Activated naive CD4-positive, alpha-beta T cell treated with Interleukin-2 at 50 U/mL for 16 hours (primary cell): Measurements from ENCODE around the gene CFAP53.
"Not testable (repeated sequence)": the region's sequence is repeated elsewhere in the genome, so short reads cannot be mapped to it uniquely, and the experiment has no call there.

Experiments
- DNase-seq: peaks from one replicate; pipeline ENCODE4 v3.0.0-alpha.2; 2020

The CFAP53 gene, protein sequence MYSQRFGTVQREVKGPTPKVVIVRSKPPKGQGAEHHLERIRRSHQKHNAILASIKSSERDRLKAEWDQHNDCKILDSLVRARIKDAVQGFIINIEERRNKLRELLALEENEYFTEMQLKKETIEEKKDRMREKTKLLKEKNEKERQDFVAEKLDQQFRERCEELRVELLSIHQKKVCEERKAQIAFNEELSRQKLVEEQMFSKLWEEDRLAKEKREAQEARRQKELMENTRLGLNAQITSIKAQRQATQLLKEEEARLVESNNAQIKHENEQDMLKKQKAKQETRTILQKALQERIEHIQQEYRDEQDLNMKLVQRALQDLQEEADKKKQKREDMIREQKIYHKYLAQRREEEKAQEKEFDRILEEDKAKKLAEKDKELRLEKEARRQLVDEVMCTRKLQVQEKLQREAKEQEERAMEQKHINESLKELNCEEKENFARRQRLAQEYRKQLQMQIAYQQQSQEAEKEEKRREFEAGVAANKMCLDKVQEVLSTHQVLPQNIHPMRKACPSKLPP

GRCh38 chr18:50266248-50266704, at the start of gene CFAP53:
CFAP53 (minus strand) TSS chr18:50266495; CDS start chr18:50266404, 91 bp downstream.
- peak; percentile 86 for DNase-seq

GRCh38 chr18:50315100-50315871, 49.0 kb upstream of the CFAP53 start:
- no peak for DNase-seq

- DNase-seq: no peak
Measured at GRCh38 chr18:50313873-50314460, 47.7 kb upstream of the CFAP53 start.

- no peak for DNase-seq
Measured at GRCh38 chr18:50313031-50313607, 46.8 kb upstream of the CFAP53 start.

DNA sequence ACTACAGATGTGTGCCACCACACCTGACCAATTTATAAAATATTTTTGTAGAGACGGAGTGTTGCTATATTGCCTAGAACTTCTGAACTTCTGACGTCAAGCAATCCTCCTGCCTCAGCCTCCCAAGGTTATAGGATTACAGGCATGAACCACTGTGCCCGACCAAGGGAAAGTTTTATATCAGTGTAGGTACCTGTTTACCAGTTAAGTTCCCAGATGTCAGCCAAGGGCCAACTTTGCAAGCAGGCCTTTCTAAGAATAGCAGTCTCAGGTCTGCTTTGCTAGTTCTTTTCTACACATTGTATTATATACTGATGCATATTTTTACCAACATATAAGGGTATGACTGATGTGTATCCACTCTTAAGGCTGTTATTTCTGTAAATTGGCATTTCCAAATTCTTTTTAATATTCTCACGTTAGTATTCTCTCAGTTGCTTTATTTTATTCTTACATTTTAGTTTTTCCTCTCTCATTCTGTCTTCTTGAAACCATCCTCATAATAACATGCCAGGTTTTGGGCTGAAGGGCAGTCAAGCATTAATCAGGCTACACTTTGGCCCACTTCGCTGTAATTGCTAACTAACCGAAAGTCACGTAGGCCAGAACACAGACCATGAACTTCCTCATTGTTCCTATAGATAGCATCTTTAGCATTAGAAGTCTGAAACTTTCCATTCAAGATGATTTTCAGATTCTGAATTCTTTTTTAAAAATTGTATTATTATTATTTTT, 46.2 kb upstream of the CFAP53 start:
- no peak for DNase-seq

DNA sequence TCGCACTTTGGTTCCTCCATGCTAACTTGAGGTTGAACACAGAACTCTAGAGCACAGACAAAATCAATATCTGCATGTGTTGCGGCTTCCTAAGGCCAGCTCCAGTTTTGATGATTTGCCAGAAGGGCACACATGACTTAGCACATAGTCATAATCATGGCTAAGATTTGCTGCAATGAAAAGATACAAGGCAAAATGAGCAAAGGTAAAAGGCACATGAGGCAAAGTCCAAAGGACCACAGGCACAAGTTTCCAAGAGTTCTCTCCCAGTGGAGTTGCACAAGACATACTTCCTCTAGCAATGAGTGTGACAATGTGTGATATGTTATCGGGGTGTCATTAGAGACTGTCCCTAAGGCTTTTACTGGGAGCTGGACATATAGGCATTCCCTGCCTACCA, 45.4 kb upstream of the CFAP53 start:
- DNase-seq: no peak

DNA sequence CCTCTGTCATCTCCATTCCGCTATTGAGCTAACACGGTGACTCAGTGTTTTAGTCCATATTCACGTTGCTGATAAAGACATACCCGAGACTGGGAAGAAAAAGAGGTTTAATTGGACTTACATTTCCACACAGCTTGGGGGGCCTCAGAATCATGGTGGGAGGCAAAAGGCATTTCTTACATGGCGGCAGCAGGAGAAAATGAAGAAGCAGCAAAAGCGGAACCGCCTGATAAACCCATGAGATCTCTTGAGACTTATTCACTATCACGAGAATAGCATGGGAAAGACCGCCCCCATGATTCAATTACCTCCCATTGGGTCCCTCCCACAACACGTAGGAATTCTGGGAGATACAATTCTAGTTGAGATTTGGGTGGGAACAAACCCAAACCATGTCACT, 43.8 kb upstream of the CFAP53 start:
- no peak for DNase-seq

DNA sequence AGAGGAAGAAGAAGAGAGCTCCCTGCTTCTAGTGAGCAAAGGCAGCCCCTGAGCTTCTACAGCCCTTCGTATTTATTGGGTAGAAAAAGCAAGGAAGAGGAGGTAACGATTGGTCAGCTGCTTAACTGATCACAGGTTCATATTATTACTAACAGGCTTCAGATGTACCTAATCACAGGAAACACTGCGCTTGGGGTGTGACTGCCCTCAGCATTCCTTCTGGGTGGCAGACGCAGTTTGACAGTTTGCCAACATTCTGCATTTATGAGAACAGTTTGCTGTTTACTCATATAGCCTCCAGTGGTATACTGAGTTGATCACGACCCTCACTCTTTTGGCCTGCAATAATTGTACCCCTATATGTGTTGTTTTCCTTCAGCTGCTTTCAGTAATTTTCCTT, 42.6 kb upstream of the CFAP53 start:
- DNase-seq: not testable (repeated sequence)

- peak; percentile 90 for DNase-seq
Measured at GRCh38 chr18:50307738-50308470, 41.6 kb upstream of the CFAP53 start.

DNA sequence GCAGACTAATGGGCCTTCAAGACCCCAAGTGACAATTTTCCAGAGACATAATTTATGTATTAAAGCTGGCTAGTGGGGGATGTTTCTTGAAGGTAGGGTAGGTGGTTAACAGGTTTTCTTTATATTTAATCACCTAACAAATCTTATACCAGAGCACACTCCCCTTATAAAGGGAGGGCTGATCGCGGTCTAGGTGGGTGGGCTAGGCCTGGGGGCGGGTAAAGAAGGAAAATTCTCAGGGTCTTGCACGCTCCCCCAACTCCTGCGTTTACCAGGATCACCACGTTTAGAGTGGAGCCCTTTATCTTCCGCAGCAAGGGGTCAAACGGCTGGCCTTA, 41.1 kb upstream of the CFAP53 start:
- no peak for DNase-seq

DNA sequence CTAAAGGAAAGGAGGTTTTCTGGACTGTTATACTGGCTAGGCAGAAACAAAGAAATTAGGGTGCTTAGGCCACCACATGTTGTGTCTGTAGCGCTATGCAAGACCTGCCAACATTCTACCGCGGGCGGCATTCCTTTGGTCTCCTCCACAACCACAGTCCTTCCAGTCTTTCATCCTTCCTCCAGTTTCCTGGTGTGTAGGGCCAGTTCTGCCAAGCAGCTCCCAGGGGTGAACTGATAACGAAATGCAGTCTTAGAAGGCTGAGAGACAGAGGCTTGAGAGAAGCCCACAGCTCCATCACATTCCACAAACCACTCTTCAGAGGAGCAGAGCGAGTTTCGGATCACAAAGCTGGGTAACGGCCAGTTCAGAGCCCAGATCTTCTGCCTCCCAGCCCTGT, 40.6 kb upstream of the CFAP53 start:
- DNase-seq: no peak

DNA sequence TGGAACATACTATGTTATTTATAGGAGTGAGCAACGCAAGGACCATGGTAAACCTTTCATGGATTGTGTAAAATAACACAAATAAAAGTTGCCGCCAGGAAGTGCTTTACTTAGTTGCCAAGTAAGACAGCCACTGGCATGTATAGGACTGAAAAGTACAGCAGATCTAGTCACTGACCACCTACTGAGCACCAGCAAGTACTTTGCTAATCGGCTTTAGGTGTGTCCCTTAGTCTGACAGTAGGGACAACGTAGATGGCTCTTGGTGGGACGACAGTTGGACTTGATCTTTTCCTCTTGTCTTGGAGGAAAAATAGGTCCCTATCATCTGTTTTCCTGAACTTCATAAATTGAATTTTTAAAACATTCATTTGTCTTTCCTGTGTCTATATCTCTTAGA, 34.8 kb upstream of the CFAP53 start:
- no peak for DNase-seq

GRCh38 chr18:50299626-50300388, 33.5 kb upstream of the CFAP53 start:
- no peak for DNase-seq

- no peak for DNase-seq
Measured at GRCh38 chr18:50298443-50299284, 32.4 kb upstream of the CFAP53 start.

GRCh38 chr18:50297621-50298442, 31.5 kb upstream of the CFAP53 start:
- DNase-seq: peak; percentile 68

GRCh38 chr18:50293039-50293438, 26.7 kb upstream of the CFAP53 start:
- DNase-seq: no peak

GRCh38 chr18:50289108-50289443, 22.8 kb upstream of the CFAP53 start:
- DNase-seq: no peak

DNA sequence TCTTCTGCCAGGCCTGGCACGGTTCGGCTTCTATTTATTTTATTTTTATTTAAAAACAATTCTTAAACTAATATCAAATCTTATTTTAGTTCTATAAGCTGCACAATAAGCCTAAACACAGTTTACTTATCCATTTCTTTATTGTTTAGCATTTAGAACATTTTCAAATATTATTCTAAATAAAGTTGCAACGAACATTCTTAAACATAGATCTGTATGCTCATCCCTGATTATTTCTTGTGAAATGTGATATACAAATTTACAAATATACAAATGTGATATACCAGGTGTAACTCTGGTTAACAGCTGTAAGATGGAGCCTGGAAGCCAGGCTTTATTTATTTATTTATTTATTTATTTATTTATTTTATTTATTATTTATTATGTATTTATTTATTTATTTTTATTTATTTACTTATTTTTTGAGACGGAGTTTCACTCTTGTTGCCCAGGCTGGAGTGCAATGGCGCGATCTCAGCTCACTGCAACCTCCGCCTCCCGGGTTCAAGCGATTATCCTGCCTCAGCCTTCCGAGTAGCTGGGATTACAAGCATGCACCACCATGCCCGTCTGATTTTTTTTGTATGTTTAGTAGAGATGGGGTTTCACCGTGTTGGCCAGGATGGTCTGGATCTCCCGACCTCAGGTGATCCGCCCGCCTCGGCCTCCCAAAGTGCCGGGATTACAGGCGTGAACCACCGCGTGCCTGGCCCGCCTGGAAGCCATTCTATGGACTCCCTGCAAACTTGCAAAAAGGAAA, 22.2 kb upstream of the CFAP53 start:
- not testable (repeated sequence) for DNase-seq
